ENCODE measurements around the gene SLC6A19.

The SLC6A19 gene

DNA sequence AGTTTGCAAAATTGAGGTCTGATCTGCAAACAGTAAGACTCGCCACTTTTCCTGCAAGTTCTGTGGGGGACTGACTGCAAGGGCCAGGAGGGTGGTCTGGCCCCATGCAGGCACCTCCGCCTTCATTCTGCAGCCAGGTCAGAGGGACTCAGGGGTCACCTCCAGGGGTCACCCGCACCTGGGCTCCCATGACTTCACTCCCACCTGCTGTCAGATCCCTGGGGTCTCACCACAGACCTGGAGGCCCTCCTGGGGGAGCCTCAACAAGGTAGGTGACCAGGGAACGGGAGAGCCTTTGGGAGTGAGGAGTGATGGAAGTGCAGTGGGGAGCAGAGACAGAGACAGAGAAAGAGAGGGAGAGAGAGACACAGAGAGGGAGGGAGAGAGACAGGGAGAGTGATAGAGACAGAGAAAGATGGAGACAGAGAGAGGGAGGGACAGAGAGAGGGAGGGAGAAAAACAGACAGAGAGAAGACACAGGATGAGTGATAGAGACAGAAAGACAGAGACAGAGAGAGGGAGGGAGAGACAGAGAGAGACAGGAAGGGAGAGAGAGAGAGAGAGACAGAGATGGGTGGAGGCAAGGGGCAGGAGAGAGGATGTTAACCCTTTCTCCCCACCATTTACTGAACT, 41.5 kb upstream of the SLC6A19 start:
- Histone ChIP-seq H3K79me1 (ENCODE audit: low read length) (no peaks in the 10 kb centered on the region), H3K23ac (ENCODE audit: low read length) (no peak overlapping the region), H3K56ac (ENCODE audit: low read length) (no peak overlapping the region), H2AK5ac (ENCODE audit: low read length) (no peak overlapping the region), H3K36me3 (ENCODE audit: control insufficient read depth, insufficient read depth, low read length) (no peaks in the 10 kb centered on the region), H2BK5ac (ENCODE audit: low read length) (no peak overlapping the region), H3K79me2 (ENCODE audit: control insufficient read depth, insufficient read depth, low read length) (no peaks in the 10 kb centered on the region), H4K5ac (ENCODE audit: low read length) (no peak overlapping the region), H3K4me3 (ENCODE audit: low read length) (no peak overlapping the region), H3K4me2 (ENCODE audit: low read length) (no peak overlapping the region), H3K4ac (ENCODE audit: low read depth, low read length) (no peak overlapping the region), H3K18ac (ENCODE audit: low read length) (no peak overlapping the region), H4K8ac (ENCODE audit: low read depth, low read length) (no peak overlapping the region), H3K27ac (ENCODE audit: low read depth, low read length) (no peak overlapping the region), H2BK120ac (ENCODE audit: low read depth, low read length) (no peak overlapping the region), H3K4me1 (ENCODE audit: control insufficient read depth, low read depth, low read length) (no peaks in the 10 kb centered on the region), H3K9ac (ENCODE audit: low read length) (no peak overlapping the region), H3K27me3 (ENCODE audit: insufficient read depth, low read length, poor library complexity) (peaks cover 8% of the 10 kb centered on the region), H2BK15ac (replicated peaks; ENCODE audit: low read depth) (no peak overlapping the region)
- DNase-seq, result no peak
- WGBS (ENCODE audit: extremely low coverage, insufficient coverage, low lambda C conversion rate), result no CpG with 5 or more reads among the region's 4 CpGs

DNA sequence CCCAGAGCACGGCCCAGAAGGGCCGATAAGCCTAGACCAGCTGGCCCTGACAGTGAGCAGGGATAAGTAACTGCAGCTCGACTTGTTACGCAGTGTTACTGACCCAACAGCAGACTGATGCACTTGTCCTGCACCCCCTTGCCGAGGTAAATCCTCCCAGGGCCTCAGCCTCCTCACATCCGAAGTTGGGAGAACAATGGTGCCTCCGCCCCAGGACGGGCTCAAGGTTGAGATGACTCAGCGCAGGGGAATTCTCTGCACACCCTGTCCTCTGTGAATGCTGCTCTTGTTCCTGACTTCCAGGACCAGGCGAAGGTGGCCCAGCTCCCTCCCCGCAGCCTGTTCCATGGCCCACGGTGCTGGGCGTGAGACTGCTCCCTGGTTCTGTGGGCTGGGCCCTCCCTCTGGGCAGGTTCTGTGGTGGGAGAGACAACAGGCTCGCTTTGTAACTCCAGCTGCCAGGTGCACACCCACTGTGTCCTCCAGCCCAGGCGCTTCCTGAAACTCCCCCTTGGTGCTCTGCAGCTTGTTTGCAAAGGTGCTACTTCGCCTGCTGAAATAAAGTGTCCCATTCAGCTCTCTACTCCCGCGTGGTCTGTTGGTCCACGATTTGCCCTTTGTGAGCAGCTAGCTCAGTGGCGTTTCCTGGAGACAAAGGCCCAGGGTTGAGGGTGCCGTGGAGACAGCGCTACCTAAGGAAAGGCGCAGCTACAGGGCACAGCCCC, 40.1 kb upstream of the SLC6A19 start:
- H3K27me3 ChIP-seq (ENCODE audit: insufficient read depth, low read length, poor library complexity), result peaks cover 4% of the 10 kb centered on the region
- no peak overlapping the region for H3K27ac ChIP-seq (ENCODE audit: low read depth, low read length)
- no peaks in the 10 kb centered on the region for H3K79me1 ChIP-seq (ENCODE audit: low read length)
- no peak overlapping the region for H4K8ac ChIP-seq (ENCODE audit: low read depth, low read length)
- no peak overlapping the region for H2BK15ac ChIP-seq (replicated peaks; ENCODE audit: low read depth)
- H3K56ac ChIP-seq (ENCODE audit: low read length), result no peak overlapping the region
- H3K23ac ChIP-seq (ENCODE audit: low read length), result no peak overlapping the region
- no CpG with 5 or more reads among the region's 23 CpGs for WGBS (ENCODE audit: extremely low coverage, insufficient coverage, low lambda C conversion rate)
- no peaks in the 10 kb centered on the region for H3K4me1 ChIP-seq (ENCODE audit: control insufficient read depth, low read depth, low read length)
- no peaks in the 10 kb centered on the region for H3K79me2 ChIP-seq (ENCODE audit: control insufficient read depth, insufficient read depth, low read length)
- no peak overlapping the region for H3K4me3 ChIP-seq (ENCODE audit: low read length)
- DNase-seq, result peak; percentile 54
- no peak overlapping the region for H3K9ac ChIP-seq (ENCODE audit: low read length)
- no peak overlapping the region for H2BK5ac ChIP-seq (ENCODE audit: low read length)
- H3K36me3 ChIP-seq (ENCODE audit: control insufficient read depth, insufficient read depth, low read length), result no peaks in the 10 kb centered on the region
- no peak overlapping the region for H3K4me2 ChIP-seq (ENCODE audit: low read length)
- no peak overlapping the region for H4K5ac ChIP-seq (ENCODE audit: low read length)
- no peak overlapping the region for H3K4ac ChIP-seq (ENCODE audit: low read depth, low read length)
- H2AK5ac ChIP-seq (ENCODE audit: low read length), result no peak overlapping the region
- H3K18ac ChIP-seq (ENCODE audit: low read length), result no peak overlapping the region
- no peak overlapping the region for H2BK120ac ChIP-seq (ENCODE audit: low read depth, low read length)

DNA sequence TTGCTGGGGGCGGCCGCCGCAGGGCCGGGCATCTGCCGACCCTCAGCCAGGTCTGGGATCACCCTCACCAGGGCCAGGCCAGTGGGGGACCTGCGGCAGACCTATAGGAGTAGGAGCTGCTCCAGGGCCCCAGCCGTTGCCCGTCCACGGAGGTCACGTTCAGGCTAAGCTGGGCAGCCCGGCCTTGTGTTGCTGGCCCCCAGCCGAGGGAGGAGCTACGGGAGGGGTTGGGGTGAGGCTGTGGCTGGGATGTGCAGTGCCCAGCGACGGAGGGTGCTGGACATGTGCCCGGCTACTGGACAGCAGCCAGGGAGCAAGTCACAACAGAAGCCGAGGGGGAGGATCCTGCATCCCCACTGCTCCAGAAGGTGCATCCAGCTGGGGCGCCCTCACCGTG, 39.6 kb upstream of the SLC6A19 start:
- no peak overlapping the region for H3K18ac ChIP-seq (ENCODE audit: low read length)
- no peak overlapping the region for H3K4me3 ChIP-seq (ENCODE audit: low read length)
- no peak overlapping the region for H4K8ac ChIP-seq (ENCODE audit: low read depth, low read length)
- H3K79me1 ChIP-seq (ENCODE audit: low read length), result no peaks in the 10 kb centered on the region
- H4K5ac ChIP-seq (ENCODE audit: low read length), result no peak overlapping the region
- no peak overlapping the region for H3K56ac ChIP-seq (ENCODE audit: low read length)
- no peaks in the 10 kb centered on the region for H3K79me2 ChIP-seq (ENCODE audit: control insufficient read depth, insufficient read depth, low read length)
- no peak overlapping the region for H2AK5ac ChIP-seq (ENCODE audit: low read length)
- no peaks in the 10 kb centered on the region for H3K4me1 ChIP-seq (ENCODE audit: control insufficient read depth, low read depth, low read length)
- no peak overlapping the region for H3K4me2 ChIP-seq (ENCODE audit: low read length)
- no CpG with 5 or more reads among the region's 19 CpGs for WGBS (ENCODE audit: extremely low coverage, insufficient coverage, low lambda C conversion rate)
- H2BK5ac ChIP-seq (ENCODE audit: low read length), result no peak overlapping the region
- DNase-seq, result no peak
- no peak overlapping the region for H2BK120ac ChIP-seq (ENCODE audit: low read depth, low read length)
- H3K36me3 ChIP-seq (ENCODE audit: control insufficient read depth, insufficient read depth, low read length), result no peaks in the 10 kb centered on the region
- H3K23ac ChIP-seq (ENCODE audit: low read length), result no peak overlapping the region
- H2BK15ac ChIP-seq (replicated peaks; ENCODE audit: low read depth), result no peak overlapping the region
- no peak overlapping the region for H3K9ac ChIP-seq (ENCODE audit: low read length)
- H3K4ac ChIP-seq (ENCODE audit: low read depth, low read length), result no peak overlapping the region
- no peak overlapping the region for H3K27ac ChIP-seq (ENCODE audit: low read depth, low read length)
- H3K27me3 ChIP-seq (ENCODE audit: insufficient read depth, low read length, poor library complexity), result no peaks in the 10 kb centered on the region

DNA sequence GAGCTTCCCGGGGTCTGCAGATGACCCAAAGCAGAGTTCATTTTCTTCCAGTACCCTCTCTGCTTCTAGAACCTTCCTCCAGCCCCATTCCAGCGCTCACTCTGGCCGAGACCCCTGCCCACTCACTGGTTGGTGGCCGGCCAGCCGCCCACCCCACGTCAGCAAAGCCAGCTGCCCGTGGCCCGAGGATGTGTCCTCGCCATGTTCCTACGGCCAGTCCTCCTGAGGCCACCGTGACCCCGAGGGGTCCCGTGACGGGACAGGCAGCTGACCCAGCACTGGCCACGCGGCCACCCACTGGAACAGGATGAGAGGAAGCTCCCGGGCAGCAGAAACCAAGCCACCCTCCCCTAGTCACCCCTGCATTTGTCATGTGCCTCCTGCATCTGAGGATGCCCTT, 39.1 kb upstream of the SLC6A19 start:
- Histone ChIP-seq H2BK5ac (ENCODE audit: low read length) (no peak overlapping the region), H3K27ac (ENCODE audit: low read depth, low read length) (no peak overlapping the region), H4K5ac (ENCODE audit: low read length) (no peak overlapping the region), H3K56ac (ENCODE audit: low read length) (no peak overlapping the region), H4K8ac (ENCODE audit: low read depth, low read length) (no peak overlapping the region), H2BK15ac (replicated peaks; ENCODE audit: low read depth) (no peak overlapping the region), H3K23ac (ENCODE audit: low read length) (no peak overlapping the region), H3K4ac (ENCODE audit: low read depth, low read length) (no peak overlapping the region), H3K4me3 (ENCODE audit: low read length) (no peak overlapping the region), H3K27me3 (ENCODE audit: insufficient read depth, low read length, poor library complexity) (no peaks in the 10 kb centered on the region), H2BK120ac (ENCODE audit: low read depth, low read length) (no peak overlapping the region), H3K9ac (ENCODE audit: low read length) (no peak overlapping the region), H3K18ac (ENCODE audit: low read length) (no peak overlapping the region), H3K79me2 (ENCODE audit: control insufficient read depth, insufficient read depth, low read length) (no peaks in the 10 kb centered on the region), H2AK5ac (ENCODE audit: low read length) (no peak overlapping the region), H3K4me2 (ENCODE audit: low read length) (no peak overlapping the region), H3K79me1 (ENCODE audit: low read length) (no peaks in the 10 kb centered on the region), H3K4me1 (ENCODE audit: control insufficient read depth, low read depth, low read length) (no peaks in the 10 kb centered on the region), H3K36me3 (ENCODE audit: control insufficient read depth, insufficient read depth, low read length) (no peaks in the 10 kb centered on the region)
- WGBS (ENCODE audit: extremely low coverage, insufficient coverage, low lambda C conversion rate), result no CpG with 5 or more reads among the region's 17 CpGs
- DNase-seq, result no peak

DNA sequence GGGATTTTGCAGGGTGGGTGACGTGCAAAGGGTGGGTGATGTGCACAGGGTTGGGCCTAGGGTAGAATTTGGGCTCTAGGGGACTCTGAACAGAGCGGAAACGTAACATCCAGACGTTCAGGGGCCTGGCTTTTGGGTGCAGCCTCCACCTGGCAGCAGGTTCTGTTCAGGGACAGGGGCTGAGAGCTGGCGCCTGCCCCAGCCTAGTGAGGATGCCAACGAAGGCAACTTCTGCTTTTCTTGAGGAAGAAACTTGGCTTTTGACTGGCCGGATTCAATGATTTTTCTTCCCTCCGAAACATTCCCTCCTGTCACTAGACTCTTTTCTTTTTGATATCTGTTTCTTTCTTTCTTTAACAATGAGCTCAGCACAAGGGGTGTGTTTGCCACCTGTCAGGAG, 38.6 kb upstream of the SLC6A19 start:
- H3K56ac ChIP-seq (ENCODE audit: low read length), result no peak overlapping the region
- H3K9ac ChIP-seq (ENCODE audit: low read length), result no peak overlapping the region
- no peaks in the 10 kb centered on the region for H3K79me1 ChIP-seq (ENCODE audit: low read length)
- H3K18ac ChIP-seq (ENCODE audit: low read length), result no peak overlapping the region
- no peak overlapping the region for H2AK5ac ChIP-seq (ENCODE audit: low read length)
- H3K27ac ChIP-seq (ENCODE audit: low read depth, low read length), result no peak overlapping the region
- no peak overlapping the region for H2BK15ac ChIP-seq (replicated peaks; ENCODE audit: low read depth)
- no peak for DNase-seq
- H2BK120ac ChIP-seq (ENCODE audit: low read depth, low read length), result no peak overlapping the region
- H3K4me1 ChIP-seq (ENCODE audit: control insufficient read depth, low read depth, low read length), result no peaks in the 10 kb centered on the region
- no peak overlapping the region for H3K4me3 ChIP-seq (ENCODE audit: low read length)
- no peaks in the 10 kb centered on the region for H3K79me2 ChIP-seq (ENCODE audit: control insufficient read depth, insufficient read depth, low read length)
- H2BK5ac ChIP-seq (ENCODE audit: low read length), result no peak overlapping the region
- H4K5ac ChIP-seq (ENCODE audit: low read length), result no peak overlapping the region
- no peak overlapping the region for H3K23ac ChIP-seq (ENCODE audit: low read length)
- no peaks in the 10 kb centered on the region for H3K27me3 ChIP-seq (ENCODE audit: insufficient read depth, low read length, poor library complexity)
- WGBS (ENCODE audit: extremely low coverage, insufficient coverage, low lambda C conversion rate), result no CpG with 5 or more reads among the region's 8 CpGs
- no peaks in the 10 kb centered on the region for H3K36me3 ChIP-seq (ENCODE audit: control insufficient read depth, insufficient read depth, low read length)
- no peak overlapping the region for H3K4ac ChIP-seq (ENCODE audit: low read depth, low read length)
- no peak overlapping the region for H4K8ac ChIP-seq (ENCODE audit: low read depth, low read length)
- no peak overlapping the region for H3K4me2 ChIP-seq (ENCODE audit: low read length)

DNA sequence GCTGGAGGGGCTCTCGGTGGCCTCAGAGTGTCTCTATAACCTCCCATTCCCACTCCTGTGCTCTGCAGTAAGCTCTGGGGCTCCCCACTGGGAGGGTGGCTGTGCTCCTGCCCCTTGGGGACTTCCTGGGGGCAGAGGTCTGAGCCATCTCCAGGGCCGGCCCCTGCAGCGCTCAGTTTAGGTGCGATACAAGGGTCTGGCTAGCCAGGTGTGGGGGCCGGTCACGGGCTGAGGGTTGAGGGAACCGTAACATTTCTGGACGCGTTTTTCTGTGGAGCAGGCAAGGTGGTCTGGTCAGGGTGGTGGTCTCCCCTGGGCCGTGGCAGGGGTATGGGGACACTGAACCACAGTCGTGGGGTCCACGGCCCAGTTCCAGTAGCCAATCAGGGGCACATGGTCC, 38.0 kb upstream of the SLC6A19 start:
- no peak overlapping the region for H3K27ac ChIP-seq (ENCODE audit: low read depth, low read length)
- H4K8ac ChIP-seq (ENCODE audit: low read depth, low read length), result no peak overlapping the region
- H3K27me3 ChIP-seq (ENCODE audit: insufficient read depth, low read length, poor library complexity), result no peaks in the 10 kb centered on the region
- no peaks in the 10 kb centered on the region for H3K36me3 ChIP-seq (ENCODE audit: control insufficient read depth, insufficient read depth, low read length)
- no peak overlapping the region for H3K23ac ChIP-seq (ENCODE audit: low read length)
- H3K79me1 ChIP-seq (ENCODE audit: low read length), result no peaks in the 10 kb centered on the region
- no peak overlapping the region for H3K56ac ChIP-seq (ENCODE audit: low read length)
- no peak for DNase-seq
- no peak overlapping the region for H2BK15ac ChIP-seq (replicated peaks; ENCODE audit: low read depth)
- H3K4ac ChIP-seq (ENCODE audit: low read depth, low read length), result no peak overlapping the region
- no peak overlapping the region for H3K4me2 ChIP-seq (ENCODE audit: low read length)
- no peak overlapping the region for H3K4me3 ChIP-seq (ENCODE audit: low read length)
- H2BK120ac ChIP-seq (ENCODE audit: low read depth, low read length), result no peak overlapping the region
- H2AK5ac ChIP-seq (ENCODE audit: low read length), result no peak overlapping the region
- H3K4me1 ChIP-seq (ENCODE audit: control insufficient read depth, low read depth, low read length), result no peaks in the 10 kb centered on the region
- H3K9ac ChIP-seq (ENCODE audit: low read length), result no peak overlapping the region
- H3K79me2 ChIP-seq (ENCODE audit: control insufficient read depth, insufficient read depth, low read length), result no peaks in the 10 kb centered on the region
- no peak overlapping the region for H3K18ac ChIP-seq (ENCODE audit: low read length)
- WGBS (ENCODE audit: extremely low coverage, insufficient coverage, low lambda C conversion rate), result no CpG with 5 or more reads among the region's 12 CpGs
- H4K5ac ChIP-seq (ENCODE audit: low read length), result no peak overlapping the region
- H2BK5ac ChIP-seq (ENCODE audit: low read length), result no peak overlapping the region

Measured in mesendoderm (in vitro differentiated cells).